Colonic mucosa (tissue), 4 donors: Measurements from ENCODE around the gene PPIA. TPM values are rescaled to one million over a fixed set of nuclear protein-coding genes. Genes with fewer than 3 reads are reported as not detected.

Experiments
- DNase-seq: peaks from one replicate; pipeline ENCODE4 v3.0.0-alpha.2; 2020
- H3K27ac ChIP-seq: fragments of 200-600 bp; one replicate; pipeline ENCODE4 v1.8.0; 2021
- H3K27me3 ChIP-seq: fragments of 200-600 bp; one replicate; pipeline ENCODE4 v1.8.0; 2021
- H3K36me3 ChIP-seq: fragments of 200-600 bp; one replicate; pipeline ENCODE4 v1.8.0; 2021
- H3K4me1 ChIP-seq: fragments of 200-600 bp; one replicate; pipeline ENCODE4 v1.8.0; 2021; ENCODE audit warnings: mild to moderate bottlenecking
- H3K4me3 ChIP-seq: fragments of 200-600 bp; one replicate; pipeline ENCODE4 v1.8.0; 2021
- H3K9ac ChIP-seq, 2 donors: one replicate each; pipeline ENCODE4 v1.7.0; 2013; ENCODE audit warnings: control low read depth in 2 of 2, low read depth in 2 of 2, low read length in 2 of 2
- H3K9me3 ChIP-seq: fragments of 200-600 bp; one replicate; pipeline ENCODE4 v1.8.0; 2021
- CTCF ChIP-seq: fragments of 200-600 bp; IDR thresholded peaks from one replicate; pipeline ENCODE4 v1.8.0; 2022; ENCODE audit warnings: antibody characterized with exemption, mild to moderate bottlenecking
- intact Hi-C: fragments of 100-400 bp; cut with DNase I; formaldehyde crosslinking; loops from one replicate; pipeline ENCODE4 v1.14.1; 2022
- total RNA-seq, 2 donors: library from RNA; stranded (reverse); fragmentation: NEBNext Ultra II Directional in 1 of 2; extraction: Animal tissue kit (Norgen Biotek cat#: 25700) in 1 of 2; gene quantifications; one replicate each; pipeline ENCODE4 v1.2.1, GENCODE V29; 2021
- donor health status: healthy.
- donor health status: DM: no; HTN: no; CAD: no.
- donor health status: DM: no; HTN: no; CAD: no.

PPIA gene
- total RNA-seq, result 1,000 to 10,000 TPM; 1,435 to 2,110 TPM

- Histone ChIP-seq H3K4me1 (peaks cover 13% of the 10 kb centered on the region), H3K27me3 (no peaks in the 10 kb centered on the region), H3K36me3 (peaks cover 10% of the 10 kb centered on the region), H3K9ac (peak within 1 kb of the TSS; percentile 91 to 95), H3K27ac (peak within 1 kb of the TSS; percentile 99), H3K4me3 (peak within 1 kb of the TSS; percentile 66), H3K9me3 (no peaks in the 10 kb centered on the region)
- TF ChIP-seq CTCF, result no peak
- intact Hi-C loops, result loop anchor here (5.0 kb wide), 2 partner anchors 51 to 214 kb away; partner anchors contain the start of genes H2AZ2 and TMED4
- peak; percentile 98 for DNase-seq
These were observed at the start of gene PPIA for GRCh38 chr7:44796504-44797328. Gene PPIA, plus strand, starts transcription at chr7:44796681. Its CDS starts 44 bp downstream, at chr7:44796725.

GRCh38 chr7:44748045-44748947 lies 48.2 kb upstream of the PPIA start, which contains the start of gene ZMIZ2:
Gene ZMIZ2, plus strand, starts transcription at chr7:44748847. Its CDS starts 7,403 bp downstream, at chr7:44756250.
- intact Hi-C loops, result no loop called here
- no peak for TF ChIP-seq CTCF
- H3K27me3 ChIP-seq, result no peaks in the 10 kb centered on the region
- DNase-seq, result peak; percentile 96
- no peaks in the 10 kb centered on the region for H3K9me3 ChIP-seq
- H3K4me3 ChIP-seq, result peak within 1 kb of the TSS; percentile 97
- no peaks in the 10 kb centered on the region for H3K36me3 ChIP-seq
- peaks cover 6% of the 10 kb centered on the region for H3K4me1 ChIP-seq
- peak within 1 kb of the TSS; percentile 69 to 93 for H3K9ac ChIP-seq
- peak within 1 kb of the TSS; percentile 95 for H3K27ac ChIP-seq

- no peaks in the 10 kb centered on the region for H3K9me3 ChIP-seq
- intact Hi-C loops, result no loop called here
- no peak for TF ChIP-seq CTCF
- DNase-seq, result no peak
- H3K27me3 ChIP-seq, result no peaks in the 10 kb centered on the region
- peak overlapping the region; percentile 97 for H3K4me3 ChIP-seq
- peak overlapping the region; percentile 69 to 93 for H3K9ac ChIP-seq
- H3K36me3 ChIP-seq, result no peaks in the 10 kb centered on the region
- H3K4me1 ChIP-seq, result peaks cover 6% of the 10 kb centered on the region
- H3K27ac ChIP-seq, result peak overlapping the region; percentile 11
These were observed 47.3 kb upstream of the PPIA start for GRCh38 chr7:44748948-44749731.

- DNase-seq, result no peak
- Histone ChIP-seq H3K4me1 (peaks cover 6% of the 10 kb centered on the region), H3K27ac (peak overlapping the region; percentile 11), H3K27me3 (no peaks in the 10 kb centered on the region), H3K9me3 (no peaks in the 10 kb centered on the region), H3K9ac (peak overlapping the region in 1 of 2 donors; percentile 69), H3K4me3 (peak overlapping the region; percentile 97), H3K36me3 (no peaks in the 10 kb centered on the region)
- intact Hi-C loops, result no loop called here
- TF ChIP-seq CTCF, result no peak
These were observed 46.5 kb upstream of the PPIA start for GRCh38 chr7:44749992-44750391.

GRCh38 chr7:44750424-44750823 lies 46.1 kb upstream of the PPIA start:
- Histone ChIP-seq H3K9ac (peak overlapping the region; percentile 37 to 69), H3K27me3 (no peaks in the 10 kb centered on the region), H3K4me3 (no peak overlapping the region), H3K36me3 (no peaks in the 10 kb centered on the region), H3K27ac (no peak overlapping the region), H3K9me3 (no peaks in the 10 kb centered on the region), H3K4me1 (peaks cover 6% of the 10 kb centered on the region)
- no peak for DNase-seq
- no peak for TF ChIP-seq CTCF
- intact Hi-C loops, result no loop called here
